ENCODE data around the gene CCL4.

DNA sequence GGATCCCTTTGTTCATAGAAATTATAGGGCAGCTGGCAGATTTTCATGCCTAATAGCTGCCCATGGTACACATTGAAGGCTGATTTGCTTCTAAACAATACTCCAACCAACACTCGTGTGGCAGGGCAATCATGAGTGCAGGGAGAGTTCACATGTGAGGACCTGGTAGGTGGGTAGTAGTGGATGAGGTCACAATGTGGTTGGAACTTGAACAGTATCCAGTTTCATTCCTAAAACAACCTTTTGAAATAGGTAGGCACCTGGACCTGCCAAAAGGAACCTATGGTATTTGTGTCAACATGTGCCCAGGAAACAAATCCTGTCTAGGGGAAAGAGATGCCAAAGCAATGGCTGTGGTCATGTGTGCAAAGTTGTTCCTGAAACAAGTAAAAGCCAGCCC is 32.8 kb downstream of the CCL4 start:
- TF ChIP-seq POLR2AphosphoS5 (IDR thresholded peaks at IDR 0.05; ENCODE audit: low read depth) (no peak), ZNF331 (CRISPR knock-in tag; IDR thresholded peaks at IDR 0.05; ENCODE audit: low read depth) (no peak), EZH2phosphoT487 (IDR thresholded peaks at IDR 0.05; ENCODE audit: unreplicated experiment) (no peak), EZH2 (IDR thresholded peaks at IDR 0.05; ENCODE audit: low read depth, unreplicated experiment) (no peak)
- TF ChIP-seq, protein P1, sequence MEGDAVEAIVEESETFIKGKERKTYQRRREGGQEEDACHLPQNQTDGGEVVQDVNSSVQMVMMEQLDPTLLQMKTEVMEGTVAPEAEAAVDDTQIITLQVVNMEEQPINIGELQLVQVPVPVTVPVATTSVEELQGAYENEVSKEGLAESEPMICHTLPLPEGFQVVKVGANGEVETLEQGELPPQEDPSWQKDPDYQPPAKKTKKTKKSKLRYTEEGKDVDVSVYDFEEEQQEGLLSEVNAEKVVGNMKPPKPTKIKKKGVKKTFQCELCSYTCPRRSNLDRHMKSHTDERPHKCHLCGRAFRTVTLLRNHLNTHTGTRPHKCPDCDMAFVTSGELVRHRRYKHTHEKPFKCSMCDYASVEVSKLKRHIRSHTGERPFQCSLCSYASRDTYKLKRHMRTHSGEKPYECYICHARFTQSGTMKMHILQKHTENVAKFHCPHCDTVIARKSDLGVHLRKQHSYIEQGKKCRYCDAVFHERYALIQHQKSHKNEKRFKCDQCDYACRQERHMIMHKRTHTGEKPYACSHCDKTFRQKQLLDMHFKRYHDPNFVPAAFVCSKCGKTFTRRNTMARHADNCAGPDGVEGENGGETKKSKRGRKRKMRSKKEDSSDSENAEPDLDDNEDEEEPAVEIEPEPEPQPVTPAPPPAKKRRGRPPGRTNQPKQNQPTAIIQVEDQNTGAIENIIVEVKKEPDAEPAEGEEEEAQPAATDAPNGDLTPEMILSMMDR (conservative IDR thresholded peaks at IDR 0.05; ENCODE audit: low read depth in 2 of 2): no peak
